K562 (cell line): ENCODE results near the gene FAM50A.

Source experiments
- EP300 ChIP-seq: IDR thresholded peaks from 2 replicates; pipeline ENCODE4 v1.6.1; 2012; ENCODE audit warnings: low read length, improper control_type of control experiment
- HMGN3 ChIP-seq: IDR thresholded peaks from 2 replicates; pipeline ENCODE4 v1.6.1; 2011; ENCODE audit warnings: borderline replicate concordance, low read depth, mild to moderate bottlenecking, mixed read lengths, low read length; ENCODE audit not compliant: insufficient read length; ENCODE audit errors: extremely low read depth
- ILF3 ChIP-seq: fragments of 450-650 bp; IDR thresholded peaks from 2 replicates; pipeline ENCODE4 v1.6.1; 2018; ENCODE audit warnings: antibody characterized with exemption, mild to moderate bottlenecking, moderate library complexity, borderline replicate concordance
- SAFB ChIP-seq: fragments of 200-400 bp; formaldehyde crosslinking; IDR thresholded peaks from 2 replicates; pipeline ENCODE4 v1.6.1; 2017; ENCODE audit warnings: low read depth, low read length, borderline replicate concordance
- SIX5 ChIP-seq, 2 experiments: IDR thresholded peaks; 2 replicates each; pipeline ENCODE4 v1.6.1; 2011; ENCODE audit warnings: low read length in 2 of 2, borderline replicate concordance in 1 of 2, low read depth in 1 of 2, mild to moderate bottlenecking in 1 of 2, moderate library complexity in 1 of 2; ENCODE audit not compliant: insufficient read depth in 1 of 2
- TCF7L2 ChIP-seq: fragments of 150-350 bp; IDR thresholded peaks from 2 replicates; pipeline ENCODE4 v1.6.1; 2016; ENCODE audit warnings: low read depth, mild to moderate bottlenecking, low read length, moderate library complexity
- TF ChIP-seq, protein P1 (sequence below), 3 experiments: IDR thresholded peaks in 2 of 3; conservative IDR thresholded peaks in 1 of 3; 2 replicates each; pipeline ENCODE4 v1.5.1; 2011 to 2012; ENCODE audit warnings: low read length in 3 of 3, mild to moderate bottlenecking in 3 of 3, control low read depth in 2 of 3, improper control_type of control experiment in 1 of 3, inconsistent platforms in 1 of 3, low read depth in 1 of 3, mixed read lengths in 1 of 3, moderate library complexity in 1 of 3; ENCODE audit not compliant: insufficient read depth in 2 of 3
- TF ChIP-seq, protein P2 (sequence below): sonication (generic); formaldehyde crosslinking; IDR thresholded peaks from 2 replicates; pipeline ENCODE4 v1.9.0; 2022; ENCODE audit warnings: mild to moderate bottlenecking, missing genetic modification reagents

DNA sequence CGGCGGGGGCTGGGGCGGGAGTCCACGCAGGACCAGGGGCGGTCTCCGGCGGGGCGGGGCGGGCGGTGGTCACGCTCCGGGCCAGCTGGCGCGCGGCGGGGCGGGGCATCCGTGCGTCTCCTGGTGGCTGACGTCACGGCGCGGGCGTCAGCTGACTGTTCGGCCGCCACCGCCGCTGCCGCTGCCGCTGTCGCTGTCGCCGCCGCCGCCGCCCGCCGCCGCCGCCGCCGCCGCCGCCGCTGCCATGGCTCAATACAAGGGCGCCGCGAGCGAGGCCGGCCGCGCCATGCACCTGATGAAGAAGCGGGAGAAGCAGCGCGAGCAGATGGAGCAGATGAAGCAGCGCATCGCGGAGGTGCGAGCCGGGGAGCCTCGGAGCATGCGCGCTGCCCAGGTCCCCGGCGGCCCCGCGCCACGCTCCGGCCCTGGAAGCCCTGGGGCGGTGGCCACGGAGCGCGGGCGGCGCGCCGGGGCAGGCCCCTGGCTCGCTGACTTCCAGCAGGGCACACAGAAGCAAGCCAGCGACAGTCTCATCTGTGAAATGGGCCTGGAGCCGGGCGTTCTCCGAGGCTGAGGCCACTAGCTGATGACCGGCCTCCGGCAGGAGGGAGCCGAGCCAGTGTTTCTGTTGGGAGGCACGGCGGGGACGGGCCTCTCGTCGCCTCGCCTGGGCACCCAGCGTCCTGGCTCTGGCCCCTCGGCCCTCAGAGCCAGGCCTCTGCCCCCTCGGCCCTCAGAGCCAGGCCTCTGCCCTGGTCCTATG lies at the start of gene FAM50A:
- TF ChIP-seq, protein P1, sequence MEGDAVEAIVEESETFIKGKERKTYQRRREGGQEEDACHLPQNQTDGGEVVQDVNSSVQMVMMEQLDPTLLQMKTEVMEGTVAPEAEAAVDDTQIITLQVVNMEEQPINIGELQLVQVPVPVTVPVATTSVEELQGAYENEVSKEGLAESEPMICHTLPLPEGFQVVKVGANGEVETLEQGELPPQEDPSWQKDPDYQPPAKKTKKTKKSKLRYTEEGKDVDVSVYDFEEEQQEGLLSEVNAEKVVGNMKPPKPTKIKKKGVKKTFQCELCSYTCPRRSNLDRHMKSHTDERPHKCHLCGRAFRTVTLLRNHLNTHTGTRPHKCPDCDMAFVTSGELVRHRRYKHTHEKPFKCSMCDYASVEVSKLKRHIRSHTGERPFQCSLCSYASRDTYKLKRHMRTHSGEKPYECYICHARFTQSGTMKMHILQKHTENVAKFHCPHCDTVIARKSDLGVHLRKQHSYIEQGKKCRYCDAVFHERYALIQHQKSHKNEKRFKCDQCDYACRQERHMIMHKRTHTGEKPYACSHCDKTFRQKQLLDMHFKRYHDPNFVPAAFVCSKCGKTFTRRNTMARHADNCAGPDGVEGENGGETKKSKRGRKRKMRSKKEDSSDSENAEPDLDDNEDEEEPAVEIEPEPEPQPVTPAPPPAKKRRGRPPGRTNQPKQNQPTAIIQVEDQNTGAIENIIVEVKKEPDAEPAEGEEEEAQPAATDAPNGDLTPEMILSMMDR (IDR thresholded peaks at IDR 0.05 in 2 of 3, conservative IDR thresholded peaks at IDR 0.05 in 1 of 3; ENCODE audit: insufficient read depth in 2 of 3, low read depth in 1 of 3, low read length in 3 of 3): no peak
- TF ChIP-seq SIX5 (IDR thresholded peaks at IDR 0.05; ENCODE audit: borderline replicate concordance in 1 of 2, insufficient read depth in 1 of 2, low read depth in 1 of 2, low read length in 2 of 2) (no peak), TCF7L2 (no peak), HMGN3 (peak; percentile 21), SAFB (no peak), EP300 (no peak), ILF3 (no peak)
- TF ChIP-seq, protein P2, sequence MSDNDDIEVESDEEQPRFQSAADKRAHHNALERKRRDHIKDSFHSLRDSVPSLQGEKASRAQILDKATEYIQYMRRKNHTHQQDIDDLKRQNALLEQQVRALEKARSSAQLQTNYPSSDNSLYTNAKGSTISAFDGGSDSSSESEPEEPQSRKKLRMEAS (CRISPR knock-in tag): no peak
